ENCODE data around the gene MOBP.

The MOBP gene

GRCh38 chr3:39548282-39548681 is 80.8 kb downstream of the MOBP start:
- H3K4me3 ChIP-seq (replicated peaks; ENCODE audit: low read depth, low read length), result no peak overlapping the region
- no peak for DNase-seq (ENCODE audit: extremely low read depth, low read depth)
- TF ChIP-seq CTCF (IDR thresholded peaks at IDR 0.05; ENCODE audit: low read depth, low read length, missing control alignments), result no peak

GRCh38 chr3:39550354-39551051 is 83.0 kb downstream of the MOBP start:
- DNase-seq (ENCODE audit: extremely low read depth, low read depth), result no peak
- H3K4me3 ChIP-seq (replicated peaks; ENCODE audit: low read depth, low read length), result no peak overlapping the region
- TF ChIP-seq CTCF (IDR thresholded peaks at IDR 0.05; ENCODE audit: low read depth, low read length, missing control alignments), result no peak

Data from HFF-Myc (cell line).